ENCODE results near the gene CD79B.

- TF ChIP-seq TOX (CRISPR knock-in tag; IDR thresholded peaks at IDR 0.05; ENCODE audit: borderline replicate concordance): no peak
- no peak for TF ChIP-seq BACH2 (CRISPR knock-in tag; IDR thresholded peaks at IDR 0.05; ENCODE audit: borderline replicate concordance)
- no peak for TF ChIP-seq ZNF565 (CRISPR knock-in tag; conservative IDR thresholded peaks at IDR 0.05; ENCODE audit: low read depth)
- TF ChIP-seq ZFP30 (CRISPR knock-in tag; IDR thresholded peaks at IDR 0.05): no peak
- no peak for TF ChIP-seq ESRRG (CRISPR knock-in tag; IDR thresholded peaks at IDR 0.05)
- no peak for TF ChIP-seq SNAI2 (CRISPR knock-in tag; IDR thresholded peaks at IDR 0.05)
- TF ChIP-seq CSRNP3 (CRISPR knock-in tag; IDR thresholded peaks at IDR 0.05): no peak
- TF ChIP-seq OSR1 (CRISPR knock-in tag; IDR thresholded peaks at IDR 0.05): no peak
Observed at GRCh38 chr17:63955232-63955631, 23.1 kb upstream of the CD79B start.
